ENCODE results near the gene AP2A2. TPM values are rescaled to one million over a fixed set of nuclear protein-coding genes. Genes with fewer than 3 reads are reported as not detected.
A peak's percentile ranks its signal among the peaks of the same experiment; 100 is the strongest.

The AP2A2 gene
- total RNA-seq, 1 experiment from 2014 or later, result 70.6 TPM

GRCh38 chr11:895331-896110, 30.1 kb upstream of the AP2A2 start:
- CTCF ChIA-PET, result interaction anchor here (0.6 kb wide), 1 partner anchor 17 kb away, joined by 4 read pairs; no protein-coding TSS in a partner anchor
- Mint-ChIP-seq H3K36me3 (ENCODE audit: insufficient read depth, unreplicated experiment) (peaks cover 19% of the 10 kb centered on the region), H3K4me3 (ENCODE audit: unreplicated experiment) (no peak overlapping the region), H3K9me3 (ENCODE audit: unreplicated experiment) (no peaks in the 10 kb centered on the region), H3K4me1 (ENCODE audit: insufficient read depth, unreplicated experiment) (no peaks in the 10 kb centered on the region), H3K27me3 (ENCODE audit: insufficient read depth, unreplicated experiment) (no peaks in the 10 kb centered on the region), H3K27ac (ENCODE audit: low read depth, unreplicated experiment) (no peak overlapping the region)
- BruUV-seq (replicated peaks), result no TSS peak
- TF ChIP-seq CTCF (IDR thresholded peaks at IDR 0.05; ENCODE audit: unreplicated experiment), result no peak
- POLR2A ChIA-PET, result interaction anchor here (1.6 kb wide), 1 partner anchor 34 kb away, joined by 4 read pairs; no protein-coding TSS in a partner anchor
- intact Hi-C loops (cut with micrococcal nuclease), result no loop called here
- no peak for DNase-seq (ENCODE audit: unreplicated experiment)

- Mint-ChIP-seq H3K36me3 (ENCODE audit: insufficient read depth, unreplicated experiment) (peaks cover 20% of the 10 kb centered on the region), H3K4me1 (ENCODE audit: insufficient read depth, unreplicated experiment) (no peaks in the 10 kb centered on the region), H3K4me3 (ENCODE audit: unreplicated experiment) (no peak overlapping the region), H3K27ac (ENCODE audit: low read depth, unreplicated experiment) (no peak overlapping the region), H3K9me3 (ENCODE audit: unreplicated experiment) (no peaks in the 10 kb centered on the region), H3K27me3 (ENCODE audit: insufficient read depth, unreplicated experiment) (no peaks in the 10 kb centered on the region)
- TF ChIP-seq CTCF (IDR thresholded peaks at IDR 0.05; ENCODE audit: unreplicated experiment), result no peak
- no peak for DNase-seq (ENCODE audit: unreplicated experiment)
- ChIA-PET POLR2A (no interaction called here), CTCF (interaction anchor here (0.6 kb wide), 1 partner anchor 94 kb away, joined by 3 read pairs; no protein-coding TSS in a partner anchor)
- no TSS peak for BruUV-seq (replicated peaks)
- intact Hi-C loops (cut with micrococcal nuclease), result no loop called here
Measured at GRCh38 chr11:897253-898142, 28.2 kb upstream of the AP2A2 start.

- intact Hi-C loops (cut with micrococcal nuclease), result no loop called here
- peak; percentile 40 for TF ChIP-seq CTCF (IDR thresholded peaks at IDR 0.05; ENCODE audit: unreplicated experiment)
- DNase-seq (ENCODE audit: unreplicated experiment), result peak; percentile 22
- H3K36me3 Mint-ChIP-seq (ENCODE audit: insufficient read depth, unreplicated experiment), result peaks cover 24% of the 10 kb centered on the region
- H3K27me3 Mint-ChIP-seq (ENCODE audit: insufficient read depth, unreplicated experiment), result no peaks in the 10 kb centered on the region
- H3K9me3 Mint-ChIP-seq (ENCODE audit: unreplicated experiment), result no peaks in the 10 kb centered on the region
- H3K4me3 Mint-ChIP-seq (ENCODE audit: unreplicated experiment), result no peak overlapping the region
- POLR2A ChIA-PET, result no interaction called here
- H3K4me1 Mint-ChIP-seq (ENCODE audit: insufficient read depth, unreplicated experiment), result no peaks in the 10 kb centered on the region
- CTCF ChIA-PET, result interaction anchor here (0.6 kb wide), 2 partner anchors 14 to 93 kb away, joined by 3 read pairs; no protein-coding TSS in a partner anchor
- no peak overlapping the region for H3K27ac Mint-ChIP-seq (ENCODE audit: low read depth, unreplicated experiment)
- BruUV-seq (replicated peaks), result no TSS peak
Measured at GRCh38 chr11:898143-898511, 27.5 kb upstream of the AP2A2 start.

GRCh38 chr11:898540-899190, 27.0 kb upstream of the AP2A2 start:
- intact Hi-C loops (cut with micrococcal nuclease), result no loop called here
- no peaks in the 10 kb centered on the region for H3K9me3 Mint-ChIP-seq (ENCODE audit: unreplicated experiment)
- no peak overlapping the region for H3K27ac Mint-ChIP-seq (ENCODE audit: low read depth, unreplicated experiment)
- no peaks in the 10 kb centered on the region for H3K27me3 Mint-ChIP-seq (ENCODE audit: insufficient read depth, unreplicated experiment)
- ChIA-PET POLR2A (no interaction called here), CTCF (interaction anchor here (0.6 kb wide), 2 partner anchors 15 to 93 kb away, joined by 3 read pairs; no protein-coding TSS in a partner anchor)
- TF ChIP-seq CTCF (IDR thresholded peaks at IDR 0.05; ENCODE audit: unreplicated experiment), result no peak
- BruUV-seq (replicated peaks), result no TSS peak
- peaks cover 27% of the 10 kb centered on the region for H3K36me3 Mint-ChIP-seq (ENCODE audit: insufficient read depth, unreplicated experiment)
- H3K4me1 Mint-ChIP-seq (ENCODE audit: insufficient read depth, unreplicated experiment), result no peaks in the 10 kb centered on the region
- DNase-seq (ENCODE audit: unreplicated experiment), result no peak
- H3K4me3 Mint-ChIP-seq (ENCODE audit: unreplicated experiment), result no peak overlapping the region
